GM12872 (cell line): ENCODE measurements around the gene SHROOM2.

Experiments used
- TF ChIP-seq, protein P1 (sequence below): IDR thresholded peaks from 3 replicates; pipeline ENCODE4 v1.5.1; 2011; ENCODE audit warnings: low read depth, mild to moderate bottlenecking, low read length, moderate library complexity; ENCODE audit not compliant: insufficient read depth

The SHROOM2 gene

GRCh38 chrX:9899640-9900111 lies 113.4 kb downstream of the SHROOM2 start:
- TF ChIP-seq, protein P1, sequence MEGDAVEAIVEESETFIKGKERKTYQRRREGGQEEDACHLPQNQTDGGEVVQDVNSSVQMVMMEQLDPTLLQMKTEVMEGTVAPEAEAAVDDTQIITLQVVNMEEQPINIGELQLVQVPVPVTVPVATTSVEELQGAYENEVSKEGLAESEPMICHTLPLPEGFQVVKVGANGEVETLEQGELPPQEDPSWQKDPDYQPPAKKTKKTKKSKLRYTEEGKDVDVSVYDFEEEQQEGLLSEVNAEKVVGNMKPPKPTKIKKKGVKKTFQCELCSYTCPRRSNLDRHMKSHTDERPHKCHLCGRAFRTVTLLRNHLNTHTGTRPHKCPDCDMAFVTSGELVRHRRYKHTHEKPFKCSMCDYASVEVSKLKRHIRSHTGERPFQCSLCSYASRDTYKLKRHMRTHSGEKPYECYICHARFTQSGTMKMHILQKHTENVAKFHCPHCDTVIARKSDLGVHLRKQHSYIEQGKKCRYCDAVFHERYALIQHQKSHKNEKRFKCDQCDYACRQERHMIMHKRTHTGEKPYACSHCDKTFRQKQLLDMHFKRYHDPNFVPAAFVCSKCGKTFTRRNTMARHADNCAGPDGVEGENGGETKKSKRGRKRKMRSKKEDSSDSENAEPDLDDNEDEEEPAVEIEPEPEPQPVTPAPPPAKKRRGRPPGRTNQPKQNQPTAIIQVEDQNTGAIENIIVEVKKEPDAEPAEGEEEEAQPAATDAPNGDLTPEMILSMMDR, result no peak

GRCh38 chrX:9902656-9903055 lies 116.4 kb downstream of the SHROOM2 start:
- TF ChIP-seq, protein P1, result no peak

GRCh38 chrX:9903146-9903545 lies 116.9 kb downstream of the SHROOM2 start:
- TF ChIP-seq, protein P1, result no peak

- TF ChIP-seq, protein P1, result no peak
Observed at GRCh38 chrX:9905288-9905687, 119.1 kb downstream of the SHROOM2 start.

- TF ChIP-seq, protein P1, result no peak
Observed at GRCh38 chrX:9905721-9906120, 119.5 kb downstream of the SHROOM2 start.

DNA sequence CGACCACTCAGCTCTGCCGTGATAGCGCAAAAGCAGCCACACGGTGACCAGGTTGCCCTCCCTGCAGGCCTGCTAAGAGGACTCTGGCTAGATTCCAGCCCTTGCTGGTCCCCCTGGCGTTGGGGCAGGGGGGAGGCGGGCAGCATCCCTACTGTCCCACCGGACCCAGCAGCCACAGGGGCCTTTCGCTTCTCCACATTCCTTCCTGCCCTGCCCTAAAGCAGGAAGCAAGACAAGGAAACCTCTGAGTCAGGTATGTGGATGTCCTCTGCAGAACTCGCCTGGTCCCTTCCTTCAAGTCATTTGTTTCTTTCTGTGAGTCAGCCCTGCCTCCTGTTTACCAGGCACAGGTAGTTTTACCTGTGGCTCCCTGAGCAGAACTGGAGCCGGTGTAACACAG lies 120.7 kb downstream of the SHROOM2 start:
- TF ChIP-seq, protein P1, result no peak

GRCh38 chrX:9907645-9908387 lies 121.6 kb downstream of the SHROOM2 start:
- TF ChIP-seq, protein P1, result no peak
